ENCODE results near the gene NCBP3.
A peak's percentile ranks its signal among the peaks of the same experiment; 100 is the strongest.

DNA sequence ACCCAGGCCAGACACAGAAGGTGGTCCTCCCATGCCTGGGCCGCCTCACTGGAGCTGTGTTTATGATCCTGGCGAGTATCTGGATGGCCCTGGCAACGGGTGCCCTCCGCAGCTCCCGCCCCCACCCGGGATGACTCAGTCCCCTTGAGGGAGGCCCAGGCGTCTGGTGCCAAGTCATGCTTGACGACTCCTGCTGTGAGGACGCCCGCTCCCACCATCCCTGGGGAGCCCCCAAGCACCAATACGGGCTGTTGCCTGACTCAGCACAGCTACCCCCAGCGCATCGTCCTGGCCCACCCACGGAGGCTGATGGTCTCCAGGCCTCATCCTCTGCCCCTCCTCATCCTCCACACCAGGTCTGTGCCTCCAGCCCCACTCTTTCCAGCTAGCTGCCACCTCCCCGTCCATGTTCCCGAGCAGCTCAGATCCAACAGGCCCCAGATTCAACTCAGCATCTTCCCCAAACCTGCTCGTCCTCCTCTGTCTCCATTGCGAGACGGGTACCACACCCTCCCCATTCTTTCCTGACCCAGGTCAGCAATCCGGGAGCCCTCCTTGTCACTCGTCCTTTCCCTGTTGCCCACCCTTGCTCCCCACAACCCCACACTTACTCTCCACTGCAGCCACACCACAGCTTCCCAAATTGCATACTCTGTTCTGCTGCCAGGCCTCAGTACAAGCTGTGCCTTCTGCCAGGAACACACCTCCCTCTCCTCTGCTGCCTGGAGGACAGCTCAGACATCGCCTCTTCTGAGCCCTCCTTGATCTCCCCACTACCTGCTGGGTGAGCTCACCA, 44.2 kb upstream of the NCBP3 start:
- no peak for TF ChIP-seq RAD21 (IDR thresholded peaks at IDR 0.05; ENCODE audit: low read length)
- peak; percentile 64 for TF ChIP-seq POLR2A (IDR thresholded peaks at IDR 0.05; ENCODE audit: low read depth, low read length)
- TF ChIP-seq MAFK (IDR thresholded peaks at IDR 0.05; ENCODE audit: low read depth, low read length): peak; percentile 87

Data from IMR-90 (cell line).